ENCODE data around the gene C11orf21.

- TF ChIP-seq, protein P1, sequence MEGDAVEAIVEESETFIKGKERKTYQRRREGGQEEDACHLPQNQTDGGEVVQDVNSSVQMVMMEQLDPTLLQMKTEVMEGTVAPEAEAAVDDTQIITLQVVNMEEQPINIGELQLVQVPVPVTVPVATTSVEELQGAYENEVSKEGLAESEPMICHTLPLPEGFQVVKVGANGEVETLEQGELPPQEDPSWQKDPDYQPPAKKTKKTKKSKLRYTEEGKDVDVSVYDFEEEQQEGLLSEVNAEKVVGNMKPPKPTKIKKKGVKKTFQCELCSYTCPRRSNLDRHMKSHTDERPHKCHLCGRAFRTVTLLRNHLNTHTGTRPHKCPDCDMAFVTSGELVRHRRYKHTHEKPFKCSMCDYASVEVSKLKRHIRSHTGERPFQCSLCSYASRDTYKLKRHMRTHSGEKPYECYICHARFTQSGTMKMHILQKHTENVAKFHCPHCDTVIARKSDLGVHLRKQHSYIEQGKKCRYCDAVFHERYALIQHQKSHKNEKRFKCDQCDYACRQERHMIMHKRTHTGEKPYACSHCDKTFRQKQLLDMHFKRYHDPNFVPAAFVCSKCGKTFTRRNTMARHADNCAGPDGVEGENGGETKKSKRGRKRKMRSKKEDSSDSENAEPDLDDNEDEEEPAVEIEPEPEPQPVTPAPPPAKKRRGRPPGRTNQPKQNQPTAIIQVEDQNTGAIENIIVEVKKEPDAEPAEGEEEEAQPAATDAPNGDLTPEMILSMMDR (conservative IDR thresholded peaks at IDR 0.05; ENCODE audit: low read length) = no peak
- no peak for TF ChIP-seq EZH2phosphoT487 (IDR thresholded peaks at IDR 0.05; ENCODE audit: borderline replicate concordance)
Measured at GRCh38 chr11:2312232-2313042, 10.7 kb upstream of the C11orf21 start.
